Astrocyte (in vitro differentiated cells and primary cell): ENCODE data around the gene PLAAT1. TPM values are rescaled to one million over a fixed set of nuclear protein-coding genes. Genes with fewer than 3 reads are reported as not detected.

Source experiments
- DNase-seq: peaks from one replicate; pipeline ENCODE4 v3.0.0-alpha.2; 2010; ENCODE audit warnings: low read depth
- FAIRE-seq: peaks from 2 replicates; lab custom pipeline; 2011; peaks lifted over from hg19 to GRCh38; lab: Jason Lieb, UNC
- H2AFZ ChIP-seq: 2 replicates; pipeline ENCODE4 v1.6.0; 2012; ENCODE audit warnings: low read depth, low read length, inconsistent platforms
- H3K27ac ChIP-seq: 2 replicates; pipeline ENCODE4 v1.5.1; 2011; ENCODE audit warnings: low read depth, low read length, inconsistent platforms
- H3K27me3 ChIP-seq: 2 replicates; pipeline ENCODE4 v1.6.0; 2011; ENCODE audit warnings: low read length, inconsistent platforms; ENCODE audit not compliant: insufficient read depth
- H3K36me3 ChIP-seq: 2 replicates; pipeline ENCODE4 v1.5.1; 2011; ENCODE audit warnings: low read length, inconsistent platforms; ENCODE audit not compliant: insufficient read depth
- H3K4me1 ChIP-seq: 2 replicates; pipeline ENCODE4 v1.5.1; 2011; ENCODE audit warnings: low read length, inconsistent platforms; ENCODE audit not compliant: insufficient read depth
- H3K4me2 ChIP-seq: 2 replicates; pipeline ENCODE4 v1.6.0; 2012; ENCODE audit warnings: low read length, inconsistent platforms
- H3K4me3 ChIP-seq: 2 replicates; pipeline ENCODE4 v1.5.1; 2011; ENCODE audit warnings: low read depth, mild to moderate bottlenecking, low read length, inconsistent platforms; ENCODE audit not compliant: insufficient read depth
- H3K79me2 ChIP-seq: 2 replicates; pipeline ENCODE4 v1.6.0; 2012; ENCODE audit warnings: mild to moderate bottlenecking, low read length, inconsistent platforms; ENCODE audit not compliant: insufficient read depth
- H3K9ac ChIP-seq: 2 replicates; pipeline ENCODE4 v1.6.0; 2012; ENCODE audit warnings: mild to moderate bottlenecking, low read length, inconsistent platforms
- H3K9me3 ChIP-seq: 2 replicates; pipeline ENCODE4 v1.5.1; 2012; ENCODE audit warnings: low read depth, mild to moderate bottlenecking, low read length, inconsistent platforms; ENCODE audit not compliant: insufficient read depth
- H4K20me1 ChIP-seq: 2 replicates; pipeline ENCODE4 v1.6.0; 2012; ENCODE audit warnings: low read length, inconsistent platforms; ENCODE audit not compliant: insufficient read depth
- H3K27ac Mint-ChIP-seq: one replicate; pipeline ENCODE4 v1.8.0; 2021; ENCODE audit warnings: mild to moderate bottlenecking, mixed read lengths; ENCODE audit not compliant: unreplicated experiment
- H3K27me3 Mint-ChIP-seq: one replicate; pipeline ENCODE4 v1.8.0; 2021; ENCODE audit warnings: low read depth, mixed read lengths; ENCODE audit not compliant: unreplicated experiment
- H3K36me3 Mint-ChIP-seq: one replicate; pipeline ENCODE4 v1.8.0; 2021; ENCODE audit warnings: low read depth, mixed read lengths; ENCODE audit not compliant: unreplicated experiment
- H3K4me1 Mint-ChIP-seq: one replicate; pipeline ENCODE4 v1.8.0; 2021; ENCODE audit warnings: low read depth, mixed read lengths; ENCODE audit not compliant: unreplicated experiment
- H3K4me3 Mint-ChIP-seq: one replicate; pipeline ENCODE4 v1.8.0; 2021; ENCODE audit warnings: mild to moderate bottlenecking, moderate library complexity, mixed read lengths; ENCODE audit not compliant: unreplicated experiment
- H3K9me3 Mint-ChIP-seq: one replicate; pipeline ENCODE4 v1.8.0; 2021; ENCODE audit warnings: mild to moderate bottlenecking, mixed read lengths; ENCODE audit not compliant: unreplicated experiment
- CTCF ChIP-seq: IDR thresholded peaks from 2 replicates; pipeline ENCODE4 v1.5.1; 2011; ENCODE audit warnings: low read depth, mild to moderate bottlenecking, inconsistent platforms, low read length, moderate library complexity; ENCODE audit not compliant: insufficient read depth
- EZH2 ChIP-seq: IDR thresholded peaks from 2 replicates; pipeline ENCODE4 v1.6.1; 2012; ENCODE audit warnings: mild to moderate bottlenecking, low read length, inconsistent platforms; ENCODE audit not compliant: insufficient read depth
- total RNA-seq: library from RNA; stranded (reverse); gene quantifications from 2 replicates; pipeline ENCODE4 v1.2.1, GENCODE V29; 2021

Gene PLAAT1
- total RNA-seq, 1 donor from 2014 or later = 3.9 TPM

GRCh38 chr3:193196746-193197145, 44.3 kb upstream of the PLAAT1 start:
- Mint-ChIP-seq H3K36me3 (no peaks in the 10 kb centered on the region), H3K4me1 (no peaks in the 10 kb centered on the region), H3K4me3 (no peak overlapping the region), H3K9me3 (peaks cover 3% of the 10 kb centered on the region), H3K27me3 (peaks cover 7% of the 10 kb centered on the region), H3K27ac (no peak overlapping the region)
- H3K9me3 ChIP-seq = no peaks in the 10 kb centered on the region
- no peak overlapping the region for H3K4me2 ChIP-seq
- no peaks in the 10 kb centered on the region for H3K4me1 ChIP-seq
- no peaks in the 10 kb centered on the region for H4K20me1 ChIP-seq
- H3K36me3 ChIP-seq = no peaks in the 10 kb centered on the region
- H3K27ac ChIP-seq = no peak overlapping the region
- DNase-seq (no peak), FAIRE-seq (no peak)
- no peaks in the 10 kb centered on the region for H3K27me3 ChIP-seq
- H3K79me2 ChIP-seq = no peaks in the 10 kb centered on the region
- TF ChIP-seq EZH2 (no peak), CTCF (no peak)
- H3K9ac ChIP-seq = no peak overlapping the region
- no peak overlapping the region for H2AFZ ChIP-seq
- H3K4me3 ChIP-seq = no peak overlapping the region

- Histone ChIP-seq H2AFZ (no peak overlapping the region), H3K9ac (no peak overlapping the region), H3K27ac (no peak overlapping the region), H3K79me2 (no peaks in the 10 kb centered on the region), H3K4me3 (no peak overlapping the region), H3K27me3 (no peaks in the 10 kb centered on the region), H3K9me3 (no peaks in the 10 kb centered on the region), H4K20me1 (no peaks in the 10 kb centered on the region), H3K36me3 (no peaks in the 10 kb centered on the region), H3K4me2 (no peak overlapping the region), H3K4me1 (no peaks in the 10 kb centered on the region)
- no peaks in the 10 kb centered on the region for H3K4me1 Mint-ChIP-seq
- no peak overlapping the region for H3K27ac Mint-ChIP-seq
- no peak overlapping the region for H3K4me3 Mint-ChIP-seq
- H3K9me3 Mint-ChIP-seq = no peaks in the 10 kb centered on the region
- peak; percentile 3 for DNase-seq
- no peaks in the 10 kb centered on the region for H3K27me3 Mint-ChIP-seq
- no peaks in the 10 kb centered on the region for H3K36me3 Mint-ChIP-seq
- TF ChIP-seq CTCF = no peak
- no peak for TF ChIP-seq EZH2
- no peak for FAIRE-seq
Measured at GRCh38 chr3:193207290-193208273, 33.4 kb upstream of the PLAAT1 start.

- Mint-ChIP-seq H3K36me3 (no peaks in the 10 kb centered on the region), H3K4me3 (no peak overlapping the region), H3K9me3 (peaks cover 2% of the 10 kb centered on the region), H3K27ac (no peak overlapping the region), H3K4me1 (no peaks in the 10 kb centered on the region), H3K27me3 (no peaks in the 10 kb centered on the region)
- no peaks in the 10 kb centered on the region for H3K36me3 ChIP-seq
- no peak overlapping the region for H3K9ac ChIP-seq
- no peaks in the 10 kb centered on the region for H3K4me1 ChIP-seq
- H2AFZ ChIP-seq = no peak overlapping the region
- H3K9me3 ChIP-seq = no peaks in the 10 kb centered on the region
- H4K20me1 ChIP-seq = no peaks in the 10 kb centered on the region
- H3K4me3 ChIP-seq = no peak overlapping the region
- H3K4me2 ChIP-seq = no peak overlapping the region
- TF ChIP-seq EZH2 = no peak
- no peak for TF ChIP-seq CTCF
- no peak for FAIRE-seq
- H3K27ac ChIP-seq = no peak overlapping the region
- no peak for DNase-seq
- no peaks in the 10 kb centered on the region for H3K27me3 ChIP-seq
- H3K79me2 ChIP-seq = no peaks in the 10 kb centered on the region
Measured at GRCh38 chr3:193210618-193211017, 30.4 kb upstream of the PLAAT1 start.
